Heart right ventricle (tissue), 16 donors: ENCODE results near the gene SHROOM3. TPM values are rescaled to one million over a fixed set of nuclear protein-coding genes. Genes with fewer than 3 reads are reported as not detected.

Experiments used
- ATAC-seq, 8 donors: fragments of 200-7000 bp; cut with Tn5 transposase; one replicate each; pipeline ENCODE4 v1.9.1; 2020; ENCODE audit warnings: mild to moderate bottlenecking in 8 of 8, moderate library complexity in 8 of 8, moderate number of reproducible peaks in 1 of 8
- DNase-seq, 2 donors: peaks; one replicate each; pipeline ENCODE4 v3.0.0-alpha.2; 2020
- H3K27ac ChIP-seq, 10 donors: fragments of 200-600 bp; sonication (generic) in 2 of 10; one replicate each; pipeline versions ENCODE4 v1.5.0 to v1.8.0; 2020 to 2022; ENCODE audit warnings: mild to moderate bottlenecking in 3 of 10
- H3K27me3 ChIP-seq, 7 donors: fragments of 200-600 bp; one replicate each; pipeline ENCODE4 v1.8.0; 2021 to 2022; ENCODE audit warnings: mild to moderate bottlenecking in 2 of 7
- H3K36me3 ChIP-seq, 9 donors: fragments of 200-600 bp; sonication (generic) in 1 of 9; one replicate each; pipeline versions ENCODE4 v1.5.0 to v1.8.0; 2020 to 2022; ENCODE audit warnings: mild to moderate bottlenecking in 2 of 9
- H3K4me1 ChIP-seq, 9 donors: fragments of 200-600 bp; sonication (generic) in 1 of 9; one replicate each; pipeline versions ENCODE4 v1.5.0 to v1.8.0; 2020 to 2022; ENCODE audit warnings: mild to moderate bottlenecking in 4 of 9
- H3K4me3 ChIP-seq, 10 donors: fragments of 200-600 bp; sonication (generic) in 2 of 10; one replicate each; pipeline versions ENCODE4 v1.5.0 to v1.8.0; 2020 to 2022; ENCODE audit warnings: mild to moderate bottlenecking in 7 of 10, moderate library complexity in 2 of 10
- H3K9me3 ChIP-seq, 11 donors: fragments of 200-600 bp in 10 of 11; sonication (generic) in 2 of 11; one replicate each; pipeline versions ENCODE4 v1.5.0 to v1.8.0; 2013 to 2022; ENCODE audit warnings: mild to moderate bottlenecking in 2 of 11, control low read depth in 1 of 11, moderate library complexity in 1 of 11
- WGBS, 2 donors: extraction: QIAGEN DNeasy Blood & Tissue Kit; methylation state at CpG; one replicate each; pipeline ENCODE4 v1.1.7; 2013; ENCODE audit warnings: inconsistent platforms in 1 of 2; 5-methylcytosine and 5-hydroxymethylcytosine counted together
- intact Hi-C, 10 donors: fragments of 100-400 bp; cut with DNase I; formaldehyde crosslinking; loops; one replicate each; pipeline versions ENCODE4 v1.11.1 to v1.14.2; 2022
- polyA plus RNA-seq, 2 donors: library from polyadenylated mRNA; stranded (reverse); fragments of 200-250 nt; gene quantifications; one replicate each; pipeline ENCODE4 v1.2.3, GENCODE V29; 2013
- total RNA-seq, 10 donors: library from RNA; stranded (reverse); fragmentation: NEBNext Ultra II Directional in 3 of 10; extraction: Animal tissue kit (Norgen Biotek cat#: 25700) in 3 of 10; gene quantifications; one replicate each; pipeline versions ENCODE4 v1.2.1 to v1.2.4, GENCODE V29; 2021 to 2023
- TF ChIP-seq, protein P1 (sequence below), 9 donors: fragments of 200-600 bp; sonication (generic) in 2 of 9; IDR thresholded peaks; one replicate each; pipeline versions ENCODE4 v1.5.0 to v1.8.0; 2021 to 2022; ENCODE audit warnings: antibody characterized with exemption in 9 of 9, mild to moderate bottlenecking in 5 of 9, moderate library complexity in 1 of 9
- donor health status: Arrhythmogenic right ventricular cardiomyopathy.
- donor health status: ischemic (EF 13 %, LVEDD 7.1; RV severe dilation, severe dysfunction).
- donor health status: healthy with polysubstance abuse.
- donor health status: DM: no; HTN: yes; CAD: no.
- donor health status: DM: no; HTN: no; CAD: no.
- donor health status: ischemic (EF 25% LVEDD 6.9; RV normal size, moderate dysfunction).
- donor health status: ischemic (EF 25% LVEDD 5.7; RV mildly dilated, moderate dysfunction).
- donor health status: healthy.
- donor health status: DM: yes; HTN: yes; CAD: no.
- donor health status: Ischemic cardiomyopathy.
- donor health status: ischemic (EF 35%, LVEDD 5.7; RV mildly dilated, moderate dysfunction).
- donor health status: nonischemic (EF 11% LVEDD 7.7; RV severe dilation, severe dysfunction).
- donor health status: DM: yes; HTN: yes; CAD: no.
- donor health status: PGD.
- donor health status: ischemic (EF 29% LVEDD 5.4; RV normal size, mild dysfunction).
- donor health status: nonischemic (EF 23%, LVEDD 6.1; RV moderate dilation, normal function).

SHROOM3 gene
- total and polyA plus RNA-seq, 12 donors: 1.7 to 33.3 (median 15.9) TPM

- no peak overlapping the region for H3K4me3 ChIP-seq
- no peaks in the 10 kb centered on the region for H3K4me1 ChIP-seq
- H3K9me3 ChIP-seq: no peaks in the 10 kb centered on the region
- WGBS, 2 donors: 83 to 91% methylated on average over 1 of the region's 1 CpG
- no peaks in the 10 kb centered on the region for H3K27me3 ChIP-seq
- ATAC-seq: no peak
- TF ChIP-seq, protein P1, sequence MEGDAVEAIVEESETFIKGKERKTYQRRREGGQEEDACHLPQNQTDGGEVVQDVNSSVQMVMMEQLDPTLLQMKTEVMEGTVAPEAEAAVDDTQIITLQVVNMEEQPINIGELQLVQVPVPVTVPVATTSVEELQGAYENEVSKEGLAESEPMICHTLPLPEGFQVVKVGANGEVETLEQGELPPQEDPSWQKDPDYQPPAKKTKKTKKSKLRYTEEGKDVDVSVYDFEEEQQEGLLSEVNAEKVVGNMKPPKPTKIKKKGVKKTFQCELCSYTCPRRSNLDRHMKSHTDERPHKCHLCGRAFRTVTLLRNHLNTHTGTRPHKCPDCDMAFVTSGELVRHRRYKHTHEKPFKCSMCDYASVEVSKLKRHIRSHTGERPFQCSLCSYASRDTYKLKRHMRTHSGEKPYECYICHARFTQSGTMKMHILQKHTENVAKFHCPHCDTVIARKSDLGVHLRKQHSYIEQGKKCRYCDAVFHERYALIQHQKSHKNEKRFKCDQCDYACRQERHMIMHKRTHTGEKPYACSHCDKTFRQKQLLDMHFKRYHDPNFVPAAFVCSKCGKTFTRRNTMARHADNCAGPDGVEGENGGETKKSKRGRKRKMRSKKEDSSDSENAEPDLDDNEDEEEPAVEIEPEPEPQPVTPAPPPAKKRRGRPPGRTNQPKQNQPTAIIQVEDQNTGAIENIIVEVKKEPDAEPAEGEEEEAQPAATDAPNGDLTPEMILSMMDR (IDR thresholded peaks at IDR 0.05): no peak
- intact Hi-C loops: no loop called here
- H3K27ac ChIP-seq: no peak overlapping the region
- no peak for DNase-seq
- no peaks in the 10 kb centered on the region for H3K36me3 ChIP-seq
Observed at GRCh38 chr4:76470532-76470931, 35.5 kb downstream of the SHROOM3 start.

DNA sequence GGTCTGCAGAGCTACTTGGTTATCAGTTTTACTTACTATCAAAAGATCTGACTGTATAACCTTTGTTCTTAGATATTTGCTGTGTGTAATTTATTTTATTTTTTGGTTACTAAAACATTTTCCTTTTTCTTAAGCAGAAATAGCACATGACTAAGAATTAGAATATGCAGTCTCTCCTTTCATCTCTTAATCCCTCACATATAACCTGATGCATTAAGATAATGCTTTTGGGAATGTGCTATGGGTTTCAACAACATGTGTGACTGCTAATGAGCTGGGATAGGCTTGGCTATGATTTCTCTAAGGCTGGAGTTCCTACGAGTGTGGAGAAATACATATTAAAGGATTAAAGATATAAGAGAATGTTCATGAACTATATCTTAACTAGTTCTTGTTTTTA lies 41.5 kb downstream of the SHROOM3 start:
- intact Hi-C loops: no loop called here

DNA sequence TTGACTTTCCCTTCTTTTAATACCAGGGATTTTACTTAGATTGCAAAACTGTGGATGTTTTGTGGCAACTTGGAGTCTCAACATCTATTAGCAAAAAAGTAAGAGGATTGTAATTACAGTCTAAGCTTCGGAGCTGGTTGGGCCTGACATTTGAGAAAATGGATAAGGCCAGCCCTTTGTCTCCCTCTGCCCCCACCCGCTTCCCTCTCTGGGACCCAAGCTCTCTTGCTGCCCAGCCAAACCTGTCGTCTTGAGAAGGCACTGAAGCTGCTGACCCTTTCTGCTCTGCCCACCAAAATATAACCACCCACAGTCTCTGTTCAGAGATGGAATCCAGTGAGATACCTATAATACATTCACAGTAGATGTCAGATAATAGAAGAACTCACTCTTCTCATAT lies 49.6 kb downstream of the SHROOM3 start:
- intact Hi-C loops: loop anchor here in 2 of 10 donors (5.0 kb wide), 2 partner anchors 37 to 698 kb away; no protein-coding TSS in a partner anchor
- Histone ChIP-seq H3K27ac (no peak overlapping the region), H3K4me3 (no peak overlapping the region)

More for the DNA sequence above, 41.5 kb downstream of the SHROOM3 start:
- no peak for ATAC-seq
- Histone ChIP-seq H3K27me3 (no peaks in the 10 kb centered on the region), H3K27ac (no peak overlapping the region), H3K36me3 (no peaks in the 10 kb centered on the region), H3K4me3 (no peak overlapping the region), H3K4me1 (no peaks in the 10 kb centered on the region), H3K9me3 (peaks cover 0 to 31% (median 0%) of the 10 kb centered on the region in 11 donors)
- TF ChIP-seq, protein P1 (IDR thresholded peaks at IDR 0.05): no peak
- WGBS, 2 donors: 90 to 97% methylated on average over 1 of the region's 1 CpG
- DNase-seq: no peak

GRCh38 chr4:76485450-76485849 lies 50.4 kb downstream of the SHROOM3 start:
- TF ChIP-seq, protein P1 (IDR thresholded peaks at IDR 0.05): no peak
- intact Hi-C loops: loop anchor here in 2 of 10 donors (5.0 kb wide), 2 partner anchors 38 to 697 kb away; no protein-coding TSS in a partner anchor
- peaks cover 0 to 27% (median 3%) of the 10 kb centered on the region in 11 donors for H3K9me3 ChIP-seq
- H3K27me3 ChIP-seq: no peaks in the 10 kb centered on the region
- no peak overlapping the region for H3K27ac ChIP-seq
- H3K36me3 ChIP-seq: no peaks in the 10 kb centered on the region
- peaks cover 0 to 7% (median 0%) of the 10 kb centered on the region in 9 donors for H3K4me1 ChIP-seq
- DNase-seq (no peak), ATAC-seq (peak in 1 of 8 donors; percentile 42)
- 21 to 24% methylated on average over 3 of the region's 3 CpGs for WGBS, 2 donors
- no peak overlapping the region for H3K4me3 ChIP-seq

More for the DNA sequence above, 49.6 kb downstream of the SHROOM3 start:
- H3K27me3 ChIP-seq: no peaks in the 10 kb centered on the region
- H3K36me3 ChIP-seq: no peaks in the 10 kb centered on the region
- H3K9me3 ChIP-seq: peaks cover 0 to 35% (median 3%) of the 10 kb centered on the region in 11 donors
- TF ChIP-seq, protein P1 (IDR thresholded peaks at IDR 0.05): no peak
- no peak for ATAC-seq
- DNase-seq: no peak
- peaks cover 0 to 7% (median 0%) of the 10 kb centered on the region in 9 donors for H3K4me1 ChIP-seq
- 65 to 68% methylated on average over 3 of the region's 3 CpGs for WGBS, 2 donors
